ENCODE data around the gene ECT2. TPM values are rescaled to one million over a fixed set of nuclear protein-coding genes. Genes with fewer than 3 reads are reported as not detected.

ECT2 gene
- total RNA-seq, 1 experiment from 2014 or later, result 63.9 TPM

- intact Hi-C loops (cut with micrococcal nuclease), result no loop called here
- no peak for TF ChIP-seq CTCF (IDR thresholded peaks at IDR 0.05; ENCODE audit: unreplicated experiment)
- no peak for DNase-seq (ENCODE audit: unreplicated experiment)
- Mint-ChIP-seq H3K27ac (ENCODE audit: low read depth, unreplicated experiment) (peak overlapping the region; percentile 29), H3K4me3 (ENCODE audit: unreplicated experiment) (no peak overlapping the region), H3K27me3 (ENCODE audit: insufficient read depth, unreplicated experiment) (peaks cover 42% of the 10 kb centered on the region), H3K36me3 (ENCODE audit: insufficient read depth, unreplicated experiment) (no peaks in the 10 kb centered on the region), H3K4me1 (ENCODE audit: insufficient read depth, unreplicated experiment) (no peaks in the 10 kb centered on the region), H3K9me3 (ENCODE audit: unreplicated experiment) (no peaks in the 10 kb centered on the region)
- POLR2A ChIA-PET, result no interaction called here
- BruUV-seq (replicated peaks), result no TSS peak
- CTCF ChIA-PET, result interaction anchor here (0.6 to 1.4 kb wide), 2 partner anchors 9 to 80 kb away, joined by 3 to 4 read pairs; no protein-coding TSS in a partner anchor
Observed at GRCh38 chr3:172846103-172846561, 95.6 kb downstream of the ECT2 start.

- intact Hi-C loops (cut with micrococcal nuclease), result no loop called here
- no TSS peak for BruUV-seq (replicated peaks)
Observed at GRCh38 chr3:172846706-172847105, 96.2 kb downstream of the ECT2 start.

GRCh38 chr3:172847292-172847691 lies 96.8 kb downstream of the ECT2 start:
- H3K36me3 Mint-ChIP-seq (ENCODE audit: insufficient read depth, unreplicated experiment), result no peaks in the 10 kb centered on the region
- ChIA-PET POLR2A (no interaction called here), CTCF (no interaction called here)
- intact Hi-C loops (cut with micrococcal nuclease), result no loop called here
- no peak overlapping the region for H3K4me3 Mint-ChIP-seq (ENCODE audit: unreplicated experiment)
- no peak for TF ChIP-seq CTCF (IDR thresholded peaks at IDR 0.05; ENCODE audit: unreplicated experiment)
- peaks cover 31% of the 10 kb centered on the region for H3K27me3 Mint-ChIP-seq (ENCODE audit: insufficient read depth, unreplicated experiment)
- no peaks in the 10 kb centered on the region for H3K4me1 Mint-ChIP-seq (ENCODE audit: insufficient read depth, unreplicated experiment)
- H3K9me3 Mint-ChIP-seq (ENCODE audit: unreplicated experiment), result no peaks in the 10 kb centered on the region
- no peak overlapping the region for H3K27ac Mint-ChIP-seq (ENCODE audit: low read depth, unreplicated experiment)
- DNase-seq (ENCODE audit: unreplicated experiment), result no peak
- BruUV-seq (replicated peaks), result no TSS peak

More at GRCh38 chr3:172846706-172847105, 96.2 kb downstream of the ECT2 start:
- no peak for TF ChIP-seq CTCF (IDR thresholded peaks at IDR 0.05; ENCODE audit: unreplicated experiment)
- H3K27me3 Mint-ChIP-seq (ENCODE audit: insufficient read depth, unreplicated experiment), result peaks cover 37% of the 10 kb centered on the region
- no peak for DNase-seq (ENCODE audit: unreplicated experiment)
- no peaks in the 10 kb centered on the region for H3K9me3 Mint-ChIP-seq (ENCODE audit: unreplicated experiment)
- H3K4me3 Mint-ChIP-seq (ENCODE audit: unreplicated experiment), result no peak overlapping the region
- no peaks in the 10 kb centered on the region for H3K36me3 Mint-ChIP-seq (ENCODE audit: insufficient read depth, unreplicated experiment)
- H3K4me1 Mint-ChIP-seq (ENCODE audit: insufficient read depth, unreplicated experiment), result no peaks in the 10 kb centered on the region
- CTCF ChIA-PET, result no interaction called here
- POLR2A ChIA-PET, result no interaction called here
- H3K27ac Mint-ChIP-seq (ENCODE audit: low read depth, unreplicated experiment), result peak overlapping the region; percentile 29

GRCh38 chr3:172848910-172849309 lies 98.4 kb downstream of the ECT2 start:
- DNase-seq (ENCODE audit: unreplicated experiment), result peak; percentile 48
- Mint-ChIP-seq H3K4me1 (ENCODE audit: insufficient read depth, unreplicated experiment) (no peaks in the 10 kb centered on the region), H3K4me3 (ENCODE audit: unreplicated experiment) (no peak overlapping the region), H3K27ac (ENCODE audit: low read depth, unreplicated experiment) (no peak overlapping the region), H3K36me3 (ENCODE audit: insufficient read depth, unreplicated experiment) (no peaks in the 10 kb centered on the region), H3K9me3 (ENCODE audit: unreplicated experiment) (no peaks in the 10 kb centered on the region), H3K27me3 (ENCODE audit: insufficient read depth, unreplicated experiment) (peaks cover 14% of the 10 kb centered on the region)
- CTCF ChIA-PET, result interaction anchor here (1.4 kb wide), 1 partner anchor 13 kb away, joined by 3 read pairs; no protein-coding TSS in a partner anchor
- POLR2A ChIA-PET, result interaction anchor here (0.6 to 1.1 kb wide), 2 partner anchors 16 to 20 kb away, joined by 3 read pairs; no protein-coding TSS in a partner anchor
- no TSS peak for BruUV-seq (replicated peaks)
- intact Hi-C loops (cut with micrococcal nuclease), result no loop called here
- TF ChIP-seq CTCF (IDR thresholded peaks at IDR 0.05; ENCODE audit: unreplicated experiment), result no peak
